ENCODE measurements around the gene EWSR1. TPM values are rescaled to one million over a fixed set of nuclear protein-coding genes. Genes with fewer than 3 reads are reported as not detected.
"Not testable (repeated sequence)": the region's sequence is repeated elsewhere in the genome, so short reads cannot be mapped to it uniquely, and the experiment has no call there.

The EWSR1 gene
- total RNA-seq, 1 donor from 2014 or later: 159 TPM

- H3K27me3 ChIP-seq (ENCODE audit: low read depth): no peaks in the 10 kb centered on the region
- ATAC-seq (peak; percentile 40 to 41), DNase-seq (no peak)
- H3K4me3 ChIP-seq: no peak overlapping the region
- intact Hi-C loops (cut with DNase I): no loop called here
- no peaks in the 10 kb centered on the region for H3K4me1 ChIP-seq
- H3K36me3 ChIP-seq: no peaks in the 10 kb centered on the region
- H3K27ac ChIP-seq: no peak overlapping the region
- H3K9me3 ChIP-seq: no peaks in the 10 kb centered on the region
- no peak for TF ChIP-seq CTCF (IDR thresholded peaks at IDR 0.05)
Measured at GRCh38 chr22:29231971-29232959, 35.8 kb upstream of the EWSR1 start.

- TF ChIP-seq CTCF (IDR thresholded peaks at IDR 0.05): no peak
- no peak overlapping the region for H3K4me3 ChIP-seq
- no peaks in the 10 kb centered on the region for H3K4me1 ChIP-seq
- H3K9me3 ChIP-seq: no peaks in the 10 kb centered on the region
- DNase-seq (no peak), ATAC-seq (peak in 1 of 2 donors; percentile 26)
- H3K27ac ChIP-seq: no peak overlapping the region
- H3K27me3 ChIP-seq (ENCODE audit: low read depth): no peaks in the 10 kb centered on the region
- H3K36me3 ChIP-seq: no peaks in the 10 kb centered on the region
- intact Hi-C loops (cut with DNase I): no loop called here
Measured at GRCh38 chr22:29233277-29233877, 34.7 kb upstream of the EWSR1 start.

GRCh38 chr22:29240481-29240880 lies 27.6 kb upstream of the EWSR1 start:
- ATAC-seq; H3K27me3 ChIP-seq (ENCODE audit: low read depth); H3K36me3 ChIP-seq; H3K9me3 ChIP-seq; H3K27ac ChIP-seq; intact Hi-C loops (cut with DNase I); H3K4me3 ChIP-seq; DNase-seq; H3K4me1 ChIP-seq: not testable (repeated sequence)

- H3K9me3 ChIP-seq: peaks cover 5% of the 10 kb centered on the region
- H3K36me3 ChIP-seq: no peaks in the 10 kb centered on the region
- peaks cover 4% of the 10 kb centered on the region for H3K4me1 ChIP-seq
- intact Hi-C loops (cut with DNase I): no loop called here
- H3K27me3 ChIP-seq (ENCODE audit: low read depth): no peaks in the 10 kb centered on the region
- H3K27ac ChIP-seq: no peak overlapping the region
- H3K4me3 ChIP-seq: no peak overlapping the region
- ATAC-seq (no peak), DNase-seq (no peak)
- no peak for TF ChIP-seq CTCF (IDR thresholded peaks at IDR 0.05)
Measured at GRCh38 chr22:29243874-29244446, 24.1 kb upstream of the EWSR1 start.

- Histone ChIP-seq H3K36me3 (no peaks in the 10 kb centered on the region), H3K27me3 (ENCODE audit: low read depth) (no peaks in the 10 kb centered on the region), H3K4me3 (no peak overlapping the region), H3K27ac (no peak overlapping the region), H3K4me1 (peaks cover 4% of the 10 kb centered on the region), H3K9me3 (peaks cover 5% of the 10 kb centered on the region)
- ATAC-seq (peak; percentile 16 to 36), DNase-seq (no peak)
- intact Hi-C loops (cut with DNase I): no loop called here
- TF ChIP-seq CTCF (IDR thresholded peaks at IDR 0.05): no peak
Measured at GRCh38 chr22:29244785-29245625, 23.1 kb upstream of the EWSR1 start.
